ENCODE results near the gene RNF227.
"Not testable (repeated sequence)": the region's sequence is repeated elsewhere in the genome, so short reads cannot be mapped to it uniquely, and the experiment has no call there.

RNF227 gene

DNA sequence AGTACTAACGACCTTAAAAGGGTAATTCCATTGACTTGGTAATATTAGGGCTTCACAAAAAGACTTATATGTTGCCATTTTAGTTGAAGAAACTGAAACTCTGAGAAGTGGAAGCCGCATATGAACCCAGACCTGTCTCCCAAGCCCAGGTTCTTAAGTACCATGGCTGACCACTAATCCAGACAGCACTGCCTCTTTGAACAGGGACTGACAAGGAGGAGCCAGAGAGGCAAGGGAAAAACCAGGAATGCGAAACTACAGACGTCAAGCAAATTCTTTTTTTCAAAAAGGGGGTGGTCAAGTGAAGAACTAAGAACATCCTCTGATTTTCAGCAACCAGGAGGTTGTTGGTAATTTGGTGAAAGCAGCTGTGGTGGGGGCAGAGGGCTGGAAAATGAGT, 43.0 kb downstream of the RNF227 start:
- H2BK12ac ChIP-seq (ENCODE audit: low read length), result no peak overlapping the region
- no peak overlapping the region for H3K9ac ChIP-seq (ENCODE audit: low read depth, low read length, poor library complexity)
- no peak overlapping the region for H2AK5ac ChIP-seq (ENCODE audit: low read depth, low read length)
- no peak overlapping the region for H3K4me2 ChIP-seq (ENCODE audit: insufficient read depth, low read length, poor library complexity, severe bottlenecking)
- no peak overlapping the region for H4K8ac ChIP-seq (ENCODE audit: low read depth, low read length)
- H4K91ac ChIP-seq (ENCODE audit: low read depth, low read length, poor library complexity), result no peak overlapping the region
- no CpG with 5 or more reads among the region's 4 CpGs for WGBS, 2 donors (ENCODE audit: extremely low coverage in 2 of 2, insufficient read length in 2 of 2, insufficient replicate concordance in 1 of 2)
- no peaks in the 10 kb centered on the region for H3K27me3 ChIP-seq (ENCODE audit: control insufficient read depth in 3 of 3, insufficient read depth in 3 of 3, low read depth in 1 of 3, low read length in 3 of 3)
- no peak overlapping the region for H3K4ac ChIP-seq (ENCODE audit: low read length)
- no peaks in the 10 kb centered on the region for H3K9me3 ChIP-seq (replicated peaks in 1 of 2; ENCODE audit: control insufficient read depth in 2 of 2, insufficient read depth in 1 of 2, low read depth in 1 of 2, low read length in 2 of 2)
- H2BK15ac ChIP-seq (ENCODE audit: low read length), result no peak overlapping the region
- H2BK5ac ChIP-seq (ENCODE audit: low read length), result no peak overlapping the region
- H3K79me1 ChIP-seq (ENCODE audit: low read depth, low read length), result no peaks in the 10 kb centered on the region
- H2BK120ac ChIP-seq (ENCODE audit: low read depth, low read length), result no peak overlapping the region
- H3K4me3 ChIP-seq (ENCODE audit: low read length in 2 of 2), result no peak overlapping the region
- DNase-seq (ENCODE audit: low spot score), result no peak
- H3K36me3 ChIP-seq (replicated peaks in 1 of 2; ENCODE audit: control insufficient read depth in 2 of 2, insufficient read depth in 2 of 2, low read length in 2 of 2), result peaks cover 0 to 70% of the 10 kb centered on the region in 2 donors
- no peak overlapping the region for H3K18ac ChIP-seq (ENCODE audit: low read length)
- H3K4me1 ChIP-seq (ENCODE audit: control insufficient read depth in 2 of 2, insufficient read depth in 1 of 2, low read depth in 1 of 2, low read length in 2 of 2), result no peaks in the 10 kb centered on the region
- H2AFZ ChIP-seq (ENCODE audit: low read length), result no peak overlapping the region
- H3K14ac ChIP-seq (ENCODE audit: low read length), result no peak overlapping the region
- no peak overlapping the region for H3K27ac ChIP-seq (replicated peaks; ENCODE audit: low read length)
- H3K23ac ChIP-seq (ENCODE audit: low read depth, low read length, poor library complexity), result no peak overlapping the region

DNA sequence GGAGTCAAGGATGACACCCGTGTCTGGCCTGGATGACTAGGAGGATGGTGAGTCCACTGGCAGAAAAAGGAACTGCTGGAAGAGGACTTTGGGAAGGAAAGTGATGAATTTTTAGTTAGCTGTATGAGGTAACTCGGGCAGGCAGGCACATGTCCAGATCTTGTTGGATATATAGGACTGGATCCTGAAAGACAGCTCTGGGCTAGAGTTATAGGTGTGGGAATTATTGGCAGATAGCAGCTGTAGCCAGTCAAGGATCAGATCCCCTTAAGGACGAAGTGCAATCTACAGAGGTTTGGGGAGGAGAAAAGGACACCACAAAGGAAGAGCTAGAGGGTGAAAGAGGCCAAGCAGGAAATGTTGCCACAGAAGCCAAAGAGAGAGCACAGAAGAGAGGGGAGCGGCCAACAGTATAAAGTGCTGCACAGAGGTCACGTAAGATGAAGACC, 48.2 kb downstream of the RNF227 start:
- H2BK5ac ChIP-seq (ENCODE audit: low read length), result no peak overlapping the region
- WGBS, 2 donors (ENCODE audit: extremely low coverage in 2 of 2, insufficient read length in 2 of 2, insufficient replicate concordance in 1 of 2), result no CpG with 5 or more reads among the region's 5 CpGs

DNA sequence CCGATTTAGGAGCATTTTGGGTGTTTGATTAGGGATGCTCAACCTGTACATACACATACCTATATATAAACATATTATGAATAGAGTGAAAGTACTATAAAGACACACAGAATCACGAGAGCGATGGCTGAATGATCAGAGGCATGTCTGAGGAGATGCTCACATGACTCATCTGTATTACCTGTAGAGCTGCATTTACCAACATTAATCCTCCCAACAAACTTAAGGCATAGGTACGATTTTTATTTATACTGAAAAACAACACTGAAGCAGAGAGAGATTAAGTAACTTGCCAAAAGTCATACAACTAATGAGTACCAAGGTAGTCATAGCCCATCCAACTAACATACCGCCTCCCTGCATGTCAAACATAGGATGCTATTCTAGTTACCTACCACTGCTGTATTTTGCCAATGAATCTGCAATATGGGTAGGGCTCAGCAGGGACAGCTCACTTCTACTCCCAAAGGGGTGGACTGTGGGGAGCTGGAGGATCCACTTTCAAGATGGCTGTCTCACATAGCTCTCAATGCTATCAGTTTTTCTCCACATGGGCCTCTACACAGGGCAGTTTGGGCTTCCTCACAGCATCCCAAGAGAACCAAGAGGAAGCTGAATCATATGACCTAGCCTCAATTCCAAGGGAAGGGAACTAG, 51.0 kb downstream of the RNF227 start:
- H2BK15ac ChIP-seq (ENCODE audit: low read length), result no peak overlapping the region
- H4K8ac ChIP-seq (ENCODE audit: low read depth, low read length), result no peak overlapping the region
- H3K4me2 ChIP-seq (ENCODE audit: insufficient read depth, low read length, poor library complexity, severe bottlenecking), result no peak overlapping the region
- H3K23ac ChIP-seq (ENCODE audit: low read depth, low read length, poor library complexity), result no peak overlapping the region
- DNase-seq (ENCODE audit: low spot score), result no peak
- no peaks in the 10 kb centered on the region for H3K4me1 ChIP-seq (ENCODE audit: control insufficient read depth in 2 of 2, insufficient read depth in 1 of 2, low read depth in 1 of 2, low read length in 2 of 2)
- no CpG with 5 or more reads among the region's 5 CpGs for WGBS, 2 donors (ENCODE audit: extremely low coverage in 2 of 2, insufficient read length in 2 of 2, insufficient replicate concordance in 1 of 2)
- no peak overlapping the region for H2BK12ac ChIP-seq (ENCODE audit: low read length)
- H2AK5ac ChIP-seq (ENCODE audit: low read depth, low read length), result no peak overlapping the region
- H3K4ac ChIP-seq (ENCODE audit: low read length), result no peak overlapping the region
- peaks cover 0 to 68% of the 10 kb centered on the region in 2 donors for H3K36me3 ChIP-seq (replicated peaks in 1 of 2; ENCODE audit: control insufficient read depth in 2 of 2, insufficient read depth in 2 of 2, low read length in 2 of 2)
- no peak overlapping the region for H2BK120ac ChIP-seq (ENCODE audit: low read depth, low read length)
- no peak overlapping the region for H2BK5ac ChIP-seq (ENCODE audit: low read length)
- no peak overlapping the region for H3K18ac ChIP-seq (ENCODE audit: low read length)
- no peaks in the 10 kb centered on the region for H3K79me1 ChIP-seq (ENCODE audit: low read depth, low read length)
- H3K27me3 ChIP-seq (ENCODE audit: control insufficient read depth in 3 of 3, insufficient read depth in 3 of 3, low read depth in 1 of 3, low read length in 3 of 3), result no peaks in the 10 kb centered on the region
- H3K9ac ChIP-seq (ENCODE audit: low read depth, low read length, poor library complexity), result no peak overlapping the region
- no peak overlapping the region for H3K27ac ChIP-seq (replicated peaks; ENCODE audit: low read length)
- no peak overlapping the region for H3K14ac ChIP-seq (ENCODE audit: low read length)
- H3K4me3 ChIP-seq (ENCODE audit: low read length in 2 of 2), result no peak overlapping the region
- no peak overlapping the region for H4K91ac ChIP-seq (ENCODE audit: low read depth, low read length, poor library complexity)
- no peak overlapping the region for H2AFZ ChIP-seq (ENCODE audit: low read length)
- H3K9me3 ChIP-seq (replicated peaks in 1 of 2; ENCODE audit: control insufficient read depth in 2 of 2, insufficient read depth in 1 of 2, low read depth in 1 of 2, low read length in 2 of 2), result no peaks in the 10 kb centered on the region

More for the DNA sequence above, 48.2 kb downstream of the RNF227 start:
- Histone ChIP-seq H3K23ac (ENCODE audit: low read depth, low read length, poor library complexity) (no peak overlapping the region), H3K36me3 (replicated peaks in 1 of 2; ENCODE audit: control insufficient read depth in 2 of 2, insufficient read depth in 2 of 2, low read length in 2 of 2) (peaks cover 0 to 62% of the 10 kb centered on the region in 2 donors), H3K4ac (ENCODE audit: low read length) (no peak overlapping the region), H3K4me1 (ENCODE audit: control insufficient read depth in 2 of 2, insufficient read depth in 1 of 2, low read depth in 1 of 2, low read length in 2 of 2) (no peaks in the 10 kb centered on the region), H4K8ac (ENCODE audit: low read depth, low read length) (no peak overlapping the region), H3K27ac (replicated peaks; ENCODE audit: low read length) (no peak overlapping the region), H3K27me3 (ENCODE audit: control insufficient read depth in 3 of 3, insufficient read depth in 3 of 3, low read depth in 1 of 3, low read length in 3 of 3) (no peaks in the 10 kb centered on the region), H2BK15ac (ENCODE audit: low read length) (no peak overlapping the region), H3K14ac (ENCODE audit: low read length) (no peak overlapping the region), H2BK120ac (ENCODE audit: low read depth, low read length) (no peak overlapping the region), H2AK5ac (ENCODE audit: low read depth, low read length) (no peak overlapping the region), H4K91ac (ENCODE audit: low read depth, low read length, poor library complexity) (no peak overlapping the region), H3K9ac (ENCODE audit: low read depth, low read length, poor library complexity) (no peak overlapping the region), H3K4me3 (ENCODE audit: low read length in 2 of 2) (no peak overlapping the region), H3K4me2 (ENCODE audit: insufficient read depth, low read length, poor library complexity, severe bottlenecking) (no peak overlapping the region), H2BK12ac (ENCODE audit: low read length) (no peak overlapping the region), H3K18ac (ENCODE audit: low read length) (no peak overlapping the region), H3K79me1 (ENCODE audit: low read depth, low read length) (no peaks in the 10 kb centered on the region), H3K9me3 (replicated peaks in 1 of 2; ENCODE audit: control insufficient read depth in 2 of 2, insufficient read depth in 1 of 2, low read depth in 1 of 2, low read length in 2 of 2) (no peaks in the 10 kb centered on the region), H2AFZ (ENCODE audit: low read length) (no peak overlapping the region)
- no peak for DNase-seq (ENCODE audit: low spot score)

DNA sequence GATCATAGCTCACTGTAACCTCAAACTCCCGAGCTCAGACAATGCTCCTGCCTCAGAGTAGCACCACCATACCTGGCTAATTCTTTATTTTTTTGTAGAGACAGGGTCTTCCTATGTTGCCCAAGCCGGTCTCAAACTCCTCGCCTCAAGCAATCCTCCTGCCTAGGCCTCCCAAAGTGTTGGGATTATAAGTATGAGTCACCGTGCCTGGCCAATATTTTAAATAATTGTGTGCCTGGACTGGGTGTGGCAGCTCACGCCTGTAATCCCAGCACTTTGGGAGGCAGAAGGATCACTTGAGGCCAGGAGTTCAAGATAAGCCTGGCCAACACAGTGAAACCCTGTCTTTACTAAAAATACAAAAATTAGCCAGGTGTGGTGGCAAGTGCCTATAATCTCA, 51.7 kb downstream of the RNF227 start:
- not testable (repeated sequence) for H3K4me3 ChIP-seq (ENCODE audit: low read length in 2 of 2); H2AK5ac ChIP-seq (ENCODE audit: low read depth, low read length); H2AFZ ChIP-seq (ENCODE audit: low read length); DNase-seq (ENCODE audit: low spot score); H4K91ac ChIP-seq (ENCODE audit: low read depth, low read length, poor library complexity); H3K18ac ChIP-seq (ENCODE audit: low read length); H3K4me1 ChIP-seq (ENCODE audit: control insufficient read depth in 2 of 2, insufficient read depth in 1 of 2, low read depth in 1 of 2, low read length in 2 of 2); H3K79me1 ChIP-seq (ENCODE audit: low read depth, low read length); H3K9ac ChIP-seq (ENCODE audit: low read depth, low read length, poor library complexity); H2BK15ac ChIP-seq (ENCODE audit: low read length); H3K27me3 ChIP-seq (ENCODE audit: control insufficient read depth in 3 of 3, insufficient read depth in 3 of 3, low read depth in 1 of 3, low read length in 3 of 3); H3K9me3 ChIP-seq (replicated peaks in 1 of 2; ENCODE audit: control insufficient read depth in 2 of 2, insufficient read depth in 1 of 2, low read depth in 1 of 2, low read length in 2 of 2); H2BK12ac ChIP-seq (ENCODE audit: low read length); H3K27ac ChIP-seq (replicated peaks; ENCODE audit: low read length); H4K8ac ChIP-seq (ENCODE audit: low read depth, low read length); H3K4ac ChIP-seq (ENCODE audit: low read length); H2BK5ac ChIP-seq (ENCODE audit: low read length); H2BK120ac ChIP-seq (ENCODE audit: low read depth, low read length); H3K14ac ChIP-seq (ENCODE audit: low read length); H3K4me2 ChIP-seq (ENCODE audit: insufficient read depth, low read length, poor library complexity, severe bottlenecking); H3K23ac ChIP-seq (ENCODE audit: low read depth, low read length, poor library complexity)
- no CpG with 5 or more reads among the region's 5 CpGs for WGBS, 2 donors (ENCODE audit: extremely low coverage in 2 of 2, insufficient read length in 2 of 2, insufficient replicate concordance in 1 of 2)
- peaks cover 2 to 72% of the 10 kb centered on the region in 2 donors for H3K36me3 ChIP-seq (replicated peaks in 1 of 2; ENCODE audit: control insufficient read depth in 2 of 2, insufficient read depth in 2 of 2, low read length in 2 of 2)
